HEK293 (cell line): ENCODE results near the gene FCN1.

Experiments
- CTCF ChIA-PET: fragments of 350-600 bp; formaldehyde crosslinking; extraction: SDS; loops from one replicate; lab custom pipeline; 2021; ENCODE audit warnings: antibody characterized with exemption; lab: Yijun Ruan, JAX
- POLR2A ChIA-PET: fragments of 300-600 bp; formaldehyde crosslinking; extraction: SDS; loops from one replicate; lab custom pipeline; 2020; ENCODE audit warnings: antibody characterized with exemption, inconsistent platforms; lab: Yijun Ruan, JAX
- H3K27ac ChIP-seq: fragments of 200-500 bp; sonication (Bioruptor generic); 2 replicates; pipeline ENCODE4 v1.5.1; 2014; ENCODE audit warnings: low read depth, low read length, control low read depth, inconsistent platforms; ENCODE audit errors: extremely low read depth
- H3K36me3 ChIP-seq, 2 experiments: fragments of 200-500 bp in 1 of 2; sonication (Bioruptor generic) in 1 of 2; 1 replicate in 1 of 2; 2 replicates in 1 of 2; pipeline ENCODE4 v1.5.1; 2014 to 2017; ENCODE audit warnings: inconsistent platforms in 2 of 2, low read length in 2 of 2; ENCODE audit not compliant: control insufficient read depth in 2 of 2, insufficient read depth in 1 of 2
- H3K4me1 ChIP-seq: fragments of 200-500 bp; sonication (Bioruptor generic); 2 replicates; pipeline ENCODE4 v1.5.1; 2014; ENCODE audit warnings: mild to moderate bottlenecking, low read length, inconsistent platforms; ENCODE audit not compliant: control insufficient read depth, insufficient read depth
- H3K4me3 ChIP-seq: 2 replicates; pipeline ENCODE4 v1.5.1; 2011; ENCODE audit warnings: low read depth, mild to moderate bottlenecking, control low read depth, low read length, moderate library complexity
- H3K9me3 ChIP-seq: fragments of 200-500 bp; sonication (Bioruptor generic); 2 replicates; pipeline ENCODE4 v1.5.1; 2014; ENCODE audit warnings: low read depth, low read length, inconsistent platforms; ENCODE audit not compliant: control insufficient read depth, insufficient read depth
- BCL11A ChIP-seq: fragments of 450-650 bp; formaldehyde crosslinking; IDR thresholded peaks from 2 replicates; pipeline ENCODE4 v1.5.1; 2016; ENCODE audit warnings: low read depth, missing biosample characterization, missing genetic modification characterization
- EGR2 ChIP-seq: fragments of 450-650 bp; formaldehyde crosslinking; IDR thresholded peaks from 2 replicates; pipeline ENCODE4 v1.5.1; 2016; ENCODE audit warnings: low read depth, missing biosample characterization, missing genetic modification characterization
- FEZF1 ChIP-seq: fragments of 450-650 bp; formaldehyde crosslinking; IDR thresholded peaks from 2 replicates; pipeline ENCODE4 v1.5.1; 2016; ENCODE audit warnings: missing biosample characterization, missing genetic modification characterization
- KLF1 ChIP-seq: fragments of 450-650 bp; formaldehyde crosslinking; IDR thresholded peaks from 2 replicates; pipeline ENCODE4 v1.5.1; 2016; ENCODE audit warnings: missing biosample characterization, missing genetic modification characterization
- SETDB1 ChIP-seq: IDR thresholded peaks from one replicate; pipeline ENCODE4 v1.6.1; 2017; ENCODE audit warnings: mild to moderate bottlenecking, low read length, moderate library complexity, mixed read lengths; ENCODE audit not compliant: insufficient read length
- YY1 ChIP-seq: fragments of 450-650 bp; formaldehyde crosslinking; IDR thresholded peaks from 2 replicates; pipeline ENCODE4 v1.5.1; 2018; ENCODE audit warnings: missing biosample characterization, missing genetic modification characterization
- ZFHX2 ChIP-seq: fragments of 450-650 bp; formaldehyde crosslinking; conservative IDR thresholded peaks from 2 replicates; pipeline ENCODE4 v1.5.1; 2016; ENCODE audit warnings: missing biosample characterization, missing genetic modification characterization
- ZNF239 ChIP-seq: fragments of 450-650 bp; formaldehyde crosslinking; IDR thresholded peaks from 2 replicates; pipeline ENCODE4 v1.5.1; 2016; ENCODE audit warnings: missing biosample characterization, missing genetic modification characterization
- ZNF311 ChIP-seq: fragments of 450-650 bp; formaldehyde crosslinking; IDR thresholded peaks from 2 replicates; pipeline ENCODE4 v1.5.1; 2017; ENCODE audit warnings: missing biosample characterization, missing genetic modification characterization, borderline replicate concordance
- ZNF391 ChIP-seq: fragments of 450-650 bp; formaldehyde crosslinking; IDR thresholded peaks from 2 replicates; pipeline ENCODE4 v1.5.1; 2016; ENCODE audit warnings: low read depth, missing biosample characterization, missing genetic modification characterization, borderline replicate concordance
- ZNF791 ChIP-seq: fragments of 450-650 bp; formaldehyde crosslinking; IDR thresholded peaks from 2 replicates; pipeline ENCODE4 v1.5.1; 2016; ENCODE audit warnings: missing biosample characterization, missing genetic modification characterization
- TF ChIP-seq, protein P1 (sequence below): fragments of 450-650 bp; formaldehyde crosslinking; IDR thresholded peaks from 2 replicates; pipeline ENCODE4 v1.5.1; 2016; ENCODE audit warnings: missing biosample characterization, missing genetic modification characterization
- TF ChIP-seq, protein P2 (sequence below): fragments of 450-650 bp; formaldehyde crosslinking; IDR thresholded peaks from 2 replicates; pipeline ENCODE4 v1.5.1; 2016; ENCODE audit warnings: missing biosample characterization, missing genetic modification characterization
- TF ChIP-seq, protein P3 (sequence below): fragments of 450-650 bp; formaldehyde crosslinking; IDR thresholded peaks from 2 replicates; pipeline ENCODE4 v1.5.1; 2016; ENCODE audit warnings: missing biosample characterization, missing genetic modification characterization

FCN1 gene

GRCh38 chr9:134962973-134963364, 45.3 kb upstream of the FCN1 start:
- POLR2A ChIA-PET, result no interaction called here
- Histone ChIP-seq H3K9me3 (no peaks in the 10 kb centered on the region), H3K36me3 (no peaks in the 10 kb centered on the region), H3K27ac (no peak overlapping the region), H3K4me1 (no peaks in the 10 kb centered on the region)
- CTCF ChIA-PET, result interaction anchor here (0.9 kb wide), 1 partner anchor 10 kb away, joined by 4 read pairs; no protein-coding TSS in a partner anchor
- TF ChIP-seq BCL11A (tag by site-specific recombination), result no peak
- no peak for TF ChIP-seq ZNF391 (tag by site-specific recombination)
- TF ChIP-seq, all 188 proteins: peak for 0
- no peak overlapping the region for H3K4me3 ChIP-seq

- CTCF ChIA-PET, result interaction anchor here (0.9 to 1.1 kb wide), 2 partner anchors 10 to 13 kb away, joined by 3 to 4 read pairs; no protein-coding TSS in a partner anchor
- POLR2A ChIA-PET, result no interaction called here
- no peaks in the 10 kb centered on the region for H3K9me3 ChIP-seq
- no peak overlapping the region for H3K4me3 ChIP-seq
- no peaks in the 10 kb centered on the region for H3K4me1 ChIP-seq
- peak; percentile 39 for TF ChIP-seq EGR2 (tag by site-specific recombination)
- TF ChIP-seq, protein P1, sequence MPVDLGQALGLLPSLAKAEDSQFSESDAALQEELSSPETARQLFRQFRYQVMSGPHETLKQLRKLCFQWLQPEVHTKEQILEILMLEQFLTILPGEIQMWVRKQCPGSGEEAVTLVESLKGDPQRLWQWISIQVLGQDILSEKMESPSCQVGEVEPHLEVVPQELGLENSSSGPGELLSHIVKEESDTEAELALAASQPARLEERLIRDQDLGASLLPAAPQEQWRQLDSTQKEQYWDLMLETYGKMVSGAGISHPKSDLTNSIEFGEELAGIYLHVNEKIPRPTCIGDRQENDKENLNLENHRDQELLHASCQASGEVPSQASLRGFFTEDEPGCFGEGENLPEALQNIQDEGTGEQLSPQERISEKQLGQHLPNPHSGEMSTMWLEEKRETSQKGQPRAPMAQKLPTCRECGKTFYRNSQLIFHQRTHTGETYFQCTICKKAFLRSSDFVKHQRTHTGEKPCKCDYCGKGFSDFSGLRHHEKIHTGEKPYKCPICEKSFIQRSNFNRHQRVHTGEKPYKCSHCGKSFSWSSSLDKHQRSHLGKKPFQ (tag by site-specific recombination), result no peak
- TF ChIP-seq FEZF1, result peak; percentile 46
- TF ChIP-seq ZNF239 (tag by site-specific recombination), result no peak
- TF ChIP-seq ZNF791, result no peak
- TF ChIP-seq KLF1 (tag by site-specific recombination), result peak; percentile 57; the same call in 1 of the 2 replicates
- TF ChIP-seq ZFHX2 (tag by site-specific recombination), result peak; percentile 72
- TF ChIP-seq, protein P2, sequence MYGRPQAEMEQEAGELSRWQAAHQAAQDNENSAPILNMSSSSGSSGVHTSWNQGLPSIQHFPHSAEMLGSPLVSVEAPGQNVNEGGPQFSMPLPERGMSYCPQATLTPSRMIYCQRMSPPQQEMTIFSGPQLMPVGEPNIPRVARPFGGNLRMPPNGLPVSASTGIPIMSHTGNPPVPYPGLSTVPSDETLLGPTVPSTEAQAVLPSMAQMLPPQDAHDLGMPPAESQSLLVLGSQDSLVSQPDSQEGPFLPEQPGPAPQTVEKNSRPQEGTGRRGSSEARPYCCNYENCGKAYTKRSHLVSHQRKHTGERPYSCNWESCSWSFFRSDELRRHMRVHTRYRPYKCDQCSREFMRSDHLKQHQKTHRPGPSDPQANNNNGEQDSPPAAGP (tag by site-specific recombination), result peak; percentile 57; the same call in 1 of the 2 replicates
- no peak for TF ChIP-seq SETDB1
- TF ChIP-seq YY1 (tag by site-specific recombination), result no peak
- TF ChIP-seq, protein P3, sequence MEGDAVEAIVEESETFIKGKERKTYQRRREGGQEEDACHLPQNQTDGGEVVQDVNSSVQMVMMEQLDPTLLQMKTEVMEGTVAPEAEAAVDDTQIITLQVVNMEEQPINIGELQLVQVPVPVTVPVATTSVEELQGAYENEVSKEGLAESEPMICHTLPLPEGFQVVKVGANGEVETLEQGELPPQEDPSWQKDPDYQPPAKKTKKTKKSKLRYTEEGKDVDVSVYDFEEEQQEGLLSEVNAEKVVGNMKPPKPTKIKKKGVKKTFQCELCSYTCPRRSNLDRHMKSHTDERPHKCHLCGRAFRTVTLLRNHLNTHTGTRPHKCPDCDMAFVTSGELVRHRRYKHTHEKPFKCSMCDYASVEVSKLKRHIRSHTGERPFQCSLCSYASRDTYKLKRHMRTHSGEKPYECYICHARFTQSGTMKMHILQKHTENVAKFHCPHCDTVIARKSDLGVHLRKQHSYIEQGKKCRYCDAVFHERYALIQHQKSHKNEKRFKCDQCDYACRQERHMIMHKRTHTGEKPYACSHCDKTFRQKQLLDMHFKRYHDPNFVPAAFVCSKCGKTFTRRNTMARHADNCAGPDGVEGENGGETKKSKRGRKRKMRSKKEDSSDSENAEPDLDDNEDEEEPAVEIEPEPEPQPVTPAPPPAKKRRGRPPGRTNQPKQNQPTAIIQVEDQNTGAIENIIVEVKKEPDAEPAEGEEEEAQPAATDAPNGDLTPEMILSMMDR (tag by site-specific recombination), result 0 out of 2 replicates have a peak, but pooled peaks have one; percentile 7
- TF ChIP-seq, all 188 proteins: peak for 6
- H3K36me3 ChIP-seq, result no peaks in the 10 kb centered on the region
- no peak overlapping the region for H3K27ac ChIP-seq
These were observed 44.6 kb upstream of the FCN1 start for GRCh38 chr9:134962065-134962972.

DNA sequence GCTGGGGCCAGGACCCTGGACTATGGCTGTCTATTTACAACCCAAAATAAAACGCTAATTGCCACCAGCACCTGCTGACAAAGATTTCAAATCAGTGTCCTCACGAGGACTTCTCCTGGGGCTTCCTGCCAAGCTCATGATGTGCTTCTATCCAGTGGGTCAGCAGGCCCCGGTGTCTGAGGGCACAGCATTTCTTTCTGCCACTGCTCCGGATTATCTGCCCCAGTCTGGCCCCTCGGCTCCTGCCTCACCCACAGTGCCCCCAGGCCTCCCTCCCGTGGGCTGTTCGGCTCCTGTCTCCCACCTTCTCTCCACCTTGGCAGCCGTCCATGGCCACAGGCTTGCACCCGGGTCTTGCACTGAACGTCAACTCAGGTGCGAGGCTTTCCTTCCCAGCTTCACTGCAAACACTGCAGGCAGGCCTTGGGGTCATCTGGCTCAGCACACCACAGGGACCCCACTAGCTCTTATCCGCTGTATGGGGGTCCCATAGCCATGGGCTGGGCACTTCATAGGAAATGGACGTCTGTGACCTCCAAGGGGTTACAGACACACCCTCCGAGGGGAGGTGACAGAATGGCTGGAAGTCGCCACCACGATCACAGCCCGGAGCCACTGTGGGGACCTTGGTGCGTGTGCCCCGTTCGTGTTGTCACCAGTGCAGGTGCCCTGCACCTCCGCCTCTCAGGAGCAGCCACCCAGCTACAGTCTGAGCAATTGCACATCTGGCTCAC, 43.8 kb upstream of the FCN1 start:
- no peaks in the 10 kb centered on the region for H3K4me1 ChIP-seq
- TF ChIP-seq ZNF311 (no peak), EGR2 (tag by site-specific recombination) (peak; percentile 11; the same call in 1 of the 2 replicates)
- no peak overlapping the region for H3K27ac ChIP-seq
- no peak overlapping the region for H3K4me3 ChIP-seq
- ChIA-PET CTCF (interaction anchor here (1.1 kb wide), 1 partner anchor 14 kb away, joined by 3 read pairs; no protein-coding TSS in a partner anchor), POLR2A (no interaction called here)
- H3K9me3 ChIP-seq, result no peaks in the 10 kb centered on the region
- no peaks in the 10 kb centered on the region for H3K36me3 ChIP-seq
